HEK293T (cell line): ENCODE data around the gene ATP13A4.

Source experiments
- CTCF ChIA-PET: fragments of 350-600 bp; formaldehyde crosslinking; extraction: SDS; loops from one replicate; lab custom pipeline; 2021; ENCODE audit warnings: antibody characterized with exemption, inconsistent platforms; lab: Yijun Ruan, JAX
- POLR2A ChIA-PET: fragments of 350-600 bp; formaldehyde crosslinking; extraction: SDS; loops from one replicate; lab custom pipeline; 2020; ENCODE audit warnings: antibody characterized with exemption, inconsistent platforms; lab: Yijun Ruan, JAX
- DNase-seq: peaks from one replicate; pipeline ENCODE4 v3.0.0; 2012; ENCODE audit warnings: mixed read lengths; ENCODE audit errors: extremely low spot score
- ARNT ChIP-seq: fragments of 450-650 bp; IDR thresholded peaks from 2 replicates; pipeline ENCODE4 v1.6.1; 2017; ENCODE audit warnings: mild to moderate bottlenecking
- BHLHE40 ChIP-seq: fragments of 450-650 bp; IDR thresholded peaks from 2 replicates; pipeline ENCODE4 v1.6.1; 2016; ENCODE audit warnings: mild to moderate bottlenecking, moderate library complexity, borderline replicate concordance
- CTBP1 ChIP-seq: fragments of 450-650 bp; IDR thresholded peaks from 2 replicates; pipeline ENCODE4 v1.6.1; 2016; ENCODE audit warnings: borderline replicate concordance
- ELF4 ChIP-seq: fragments of 450-650 bp; IDR thresholded peaks from 2 replicates; pipeline ENCODE4 v1.6.1; 2017; ENCODE audit warnings: antibody characterized with exemption
- FOXA1 ChIP-seq: fragments of 450-650 bp; IDR thresholded peaks from 2 replicates; pipeline ENCODE4 v1.6.1; 2016; ENCODE audit warnings: mild to moderate bottlenecking
- FOXK2 ChIP-seq: fragments of 450-650 bp; IDR thresholded peaks from 2 replicates; pipeline ENCODE4 v1.6.1; 2016; ENCODE audit warnings: mild to moderate bottlenecking
- FOXM1 ChIP-seq: fragments of 450-650 bp; IDR thresholded peaks from 2 replicates; pipeline ENCODE4 v1.6.1; 2017; ENCODE audit warnings: mild to moderate bottlenecking, borderline replicate concordance
- HDGF ChIP-seq: fragments of 450-650 bp; IDR thresholded peaks from 2 replicates; pipeline ENCODE4 v1.6.1; 2017; ENCODE audit warnings: antibody characterized with exemption, borderline replicate concordance
- L3MBTL2 ChIP-seq: fragments of 450-650 bp; conservative IDR thresholded peaks from 2 replicates; pipeline ENCODE4 v1.6.1; 2016; ENCODE audit warnings: mild to moderate bottlenecking
- LEF1 ChIP-seq: fragments of 450-650 bp; IDR thresholded peaks from 2 replicates; pipeline ENCODE4 v1.6.1; 2017; ENCODE audit warnings: mild to moderate bottlenecking, borderline replicate concordance
- NFRKB ChIP-seq: fragments of 450-650 bp; IDR thresholded peaks from 2 replicates; pipeline ENCODE4 v1.6.1; 2016; ENCODE audit warnings: mild to moderate bottlenecking, moderate library complexity
- SP1 ChIP-seq: fragments of 450-650 bp; IDR thresholded peaks from 2 replicates; pipeline ENCODE4 v1.6.1; 2017
- SUZ12 ChIP-seq: fragments of 450-650 bp; IDR thresholded peaks from 2 replicates; pipeline ENCODE4 v1.6.1; 2016; ENCODE audit warnings: mild to moderate bottlenecking
- TARDBP ChIP-seq: fragments of 450-650 bp; IDR thresholded peaks from 2 replicates; pipeline ENCODE4 v1.6.1; 2016
- ZNF384 ChIP-seq: fragments of 450-650 bp; IDR thresholded peaks from 2 replicates; pipeline ENCODE4 v1.6.1; 2016
- TF ChIP-seq, protein P1 (sequence below): fragments of 450-650 bp; IDR thresholded peaks from 2 replicates; pipeline ENCODE4 v1.6.1; 2016

ATP13A4 gene

DNA sequence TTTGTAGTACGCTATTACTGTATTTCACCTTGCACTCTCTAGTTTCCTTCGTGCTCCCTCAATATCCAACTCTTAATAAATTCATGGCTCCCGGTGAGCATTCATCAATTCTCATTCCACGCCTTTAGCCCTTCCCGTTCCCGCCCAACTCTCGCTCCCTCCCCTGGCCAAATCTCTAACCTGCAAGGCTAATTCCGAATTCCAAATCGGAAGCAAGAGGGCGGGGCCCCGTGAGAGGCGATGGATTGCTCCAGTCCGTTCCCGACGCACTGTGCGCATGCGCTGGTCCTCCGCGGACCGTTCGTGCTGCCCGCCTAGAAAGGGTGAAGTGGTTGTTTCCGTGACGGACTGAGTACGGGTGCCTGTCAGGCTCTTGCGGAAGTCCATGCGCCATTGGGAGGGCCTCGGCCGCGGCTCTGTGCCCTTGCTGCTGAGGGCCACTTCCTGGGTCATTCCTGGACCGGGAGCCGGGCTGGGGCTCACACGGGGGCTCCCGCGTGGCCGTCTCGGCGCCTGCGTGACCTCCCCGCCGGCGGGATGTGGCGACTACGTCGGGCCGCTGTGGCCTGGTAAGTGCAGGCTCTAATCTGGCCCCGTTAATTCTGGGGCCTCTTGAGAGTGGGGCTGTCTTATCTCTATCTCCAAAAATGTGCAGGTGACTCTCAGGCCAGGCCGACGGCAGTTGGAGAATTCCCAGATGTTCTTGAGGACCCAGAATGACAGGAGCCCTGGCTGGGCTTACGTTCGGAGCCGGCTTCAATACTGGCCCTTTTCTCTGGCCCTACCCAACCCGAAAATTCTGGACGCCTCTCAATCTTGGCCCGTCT, 38.4 kb upstream of the ATP13A4 start, which contains the start of gene OPA1:
Gene OPA1, plus strand, starts transcription at position 368 of the 827 bp plus-strand sequence. Its CDS starts 170 bp downstream, at position 538.
- ChIA-PET CTCF (interaction anchor here (0.5 kb wide), 1 partner anchor 307 kb away, joined by 3 read pairs; no protein-coding TSS in a partner anchor), POLR2A (no interaction called here)
- TF ChIP-seq, protein P1, sequence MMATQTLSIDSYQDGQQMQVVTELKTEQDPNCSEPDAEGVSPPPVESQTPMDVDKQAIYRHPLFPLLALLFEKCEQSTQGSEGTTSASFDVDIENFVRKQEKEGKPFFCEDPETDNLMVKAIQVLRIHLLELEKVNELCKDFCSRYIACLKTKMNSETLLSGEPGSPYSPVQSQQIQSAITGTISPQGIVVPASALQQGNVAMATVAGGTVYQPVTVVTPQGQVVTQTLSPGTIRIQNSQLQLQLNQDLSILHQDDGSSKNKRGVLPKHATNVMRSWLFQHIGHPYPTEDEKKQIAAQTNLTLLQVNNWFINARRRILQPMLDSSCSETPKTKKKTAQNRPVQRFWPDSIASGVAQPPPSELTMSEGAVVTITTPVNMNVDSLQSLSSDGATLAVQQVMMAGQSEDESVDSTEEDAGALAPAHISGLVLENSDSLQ: peak; percentile 78
- TF ChIP-seq HDGF (no peak), FOXA1 (no peak), SUZ12 (no peak), SP1 (no peak), ZNF384 (no peak), LEF1 (no peak), ELF4 (peak; percentile 82), L3MBTL2 (peak; percentile 99), FOXM1 (peak; percentile 51; the same call in 1 of the 2 replicates)
- DNase-seq: peak; percentile 90

DNA sequence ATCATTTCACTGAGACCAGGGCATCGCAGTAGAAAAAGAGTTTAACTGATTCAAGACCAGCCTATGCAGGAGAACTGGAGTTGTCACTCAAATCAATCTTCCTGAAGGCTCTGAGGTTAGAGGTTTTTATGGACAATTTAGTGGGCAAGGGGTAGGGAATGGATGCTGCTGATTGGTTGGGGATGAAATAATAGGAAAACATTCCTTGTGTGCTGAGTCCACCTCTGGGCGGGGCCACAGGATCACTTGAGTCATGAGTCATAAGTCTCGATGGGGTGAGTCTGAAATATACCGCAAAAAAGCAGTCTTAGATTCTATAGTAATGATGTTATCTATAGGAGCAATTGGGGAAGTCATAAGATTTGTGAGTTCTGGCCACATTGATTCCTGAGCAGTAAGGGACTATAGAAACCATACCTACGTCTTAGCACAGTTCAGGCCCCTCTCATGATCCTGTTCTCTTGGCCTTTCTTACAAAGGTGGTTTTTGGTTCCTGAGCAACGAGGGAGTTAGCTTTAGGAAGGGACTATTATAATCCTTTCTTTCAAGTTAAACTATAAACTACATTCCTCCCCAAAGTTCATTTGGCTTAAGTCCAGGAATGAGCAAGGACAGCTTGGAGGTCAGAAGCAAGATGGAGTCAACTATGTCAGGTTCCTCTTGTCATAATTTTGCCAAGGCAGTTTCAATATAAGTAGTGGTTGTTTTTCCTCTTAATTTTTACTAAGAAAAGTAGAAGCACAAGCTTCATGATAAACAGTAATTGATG, 35.6 kb upstream of the ATP13A4 start:
- no peak for TF ChIP-seq HDGF
- TF ChIP-seq, protein P1: peak; percentile 71
- POLR2A ChIA-PET: no interaction called here
- peak; percentile 10 for DNase-seq
- CTCF ChIA-PET: interaction anchor here (0.6 kb wide), 1 partner anchor 63 kb away, joined by 4 read pairs; no protein-coding TSS in a partner anchor

DNA sequence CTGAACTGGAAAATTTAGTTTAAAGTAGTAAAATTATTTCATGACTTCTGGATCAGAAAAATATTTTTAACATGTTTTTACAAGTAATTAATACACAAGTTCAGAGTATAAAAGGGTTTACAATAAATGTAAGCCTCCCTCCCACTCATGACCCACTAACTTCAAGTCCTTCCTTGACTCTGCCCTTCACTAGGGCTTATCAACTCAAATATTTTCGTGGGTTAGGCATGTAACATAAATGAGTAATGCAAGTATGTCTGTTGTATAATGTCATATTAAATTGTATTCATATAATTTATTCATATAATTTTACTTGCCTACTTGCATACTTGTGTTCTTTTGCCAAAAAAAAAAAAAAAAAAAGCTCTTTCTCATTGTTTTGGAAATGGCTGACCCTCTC, 34.9 kb upstream of the ATP13A4 start:
- TF ChIP-seq FOXK2 (no peak), SUZ12 (no peak), TARDBP (no peak), ARNT (no peak), FOXA1 (no peak), ELF4 (no peak), ZNF384 (no peak), NFRKB (no peak), CTBP1 (no peak), FOXM1 (no peak)
- TF ChIP-seq, protein P1: no peak
- POLR2A ChIA-PET: no interaction called here
- no peak for DNase-seq
- CTCF ChIA-PET: interaction anchor here (0.6 kb wide), 1 partner anchor 62 kb away, joined by 4 read pairs; no protein-coding TSS in a partner anchor

DNA sequence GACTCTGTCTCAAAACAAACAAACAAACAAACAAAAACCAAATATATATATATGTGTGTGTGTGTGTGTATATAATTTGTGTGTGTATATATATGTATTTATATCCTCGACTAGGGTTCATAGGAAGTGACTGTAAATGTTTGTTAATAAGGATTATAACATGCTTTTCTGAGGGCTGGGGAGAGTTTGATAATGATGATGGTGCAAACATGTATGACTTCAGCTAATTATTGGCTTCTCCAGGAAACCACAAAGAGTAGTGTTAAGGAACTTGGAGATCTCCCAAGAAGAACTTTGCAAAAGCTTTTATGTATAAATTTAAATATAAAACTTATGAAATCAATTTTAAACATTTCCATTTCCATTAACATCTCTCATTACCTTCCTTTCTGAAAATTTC, 34.4 kb upstream of the ATP13A4 start:
- CTCF ChIA-PET: no interaction called here
- no peak for DNase-seq
- TF ChIP-seq NFRKB (no peak), SP1 (no peak), ELF4 (no peak), LEF1 (no peak), BHLHE40 (no peak), SUZ12 (no peak), ARNT (no peak), FOXM1 (no peak), ZNF384 (no peak)
- POLR2A ChIA-PET: no interaction called here

DNA sequence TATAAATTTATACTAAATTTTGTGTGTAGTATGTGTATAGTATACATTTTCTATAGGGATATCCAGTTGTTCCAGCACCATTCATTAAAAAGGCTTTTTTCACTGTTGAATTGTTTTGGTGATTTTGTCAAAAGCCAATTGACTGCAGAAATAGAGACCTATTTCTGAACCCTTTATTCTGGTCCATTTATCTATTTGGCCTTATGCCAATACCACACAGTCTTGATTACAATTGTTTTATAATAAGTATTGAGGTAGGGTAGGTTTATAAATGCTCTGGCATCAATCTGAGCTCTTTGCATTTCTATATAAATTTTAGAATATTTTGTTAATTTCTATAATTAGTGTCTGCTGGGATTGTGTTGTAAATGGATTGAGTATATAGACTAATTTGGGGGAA, 31.8 kb upstream of the ATP13A4 start:
- CTCF ChIA-PET: interaction anchor here (0.6 kb wide), 1 partner anchor 772 kb away, joined by 3 read pairs; no protein-coding TSS in a partner anchor
- TF ChIP-seq TARDBP (no peak), ELF4 (no peak)
- TF ChIP-seq, protein P1: no peak
- POLR2A ChIA-PET: no interaction called here

DNA sequence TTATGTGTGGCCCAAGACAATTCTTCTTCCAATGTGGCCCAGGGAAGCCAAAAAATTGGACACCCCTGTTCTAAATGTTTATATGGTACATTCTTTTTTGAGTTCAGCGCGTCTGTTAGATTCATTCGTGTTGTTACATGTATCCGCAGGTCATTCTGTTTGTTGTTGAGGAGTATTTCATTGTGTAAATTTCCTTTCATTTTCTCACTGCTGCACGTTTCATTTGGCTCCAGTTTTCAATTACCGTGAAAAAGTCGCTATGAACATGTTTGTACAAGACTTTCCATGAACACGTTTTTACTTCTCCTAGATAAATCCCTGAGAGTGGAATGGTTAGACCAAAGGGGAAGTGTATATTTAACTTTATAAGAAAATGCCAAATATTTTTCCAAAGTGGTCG, 30.8 kb upstream of the ATP13A4 start:
- POLR2A ChIA-PET: no interaction called here
- CTCF ChIA-PET: no interaction called here
- no peak for DNase-seq
- TF ChIP-seq SUZ12 (no peak), BHLHE40 (no peak), ARNT (no peak), FOXA1 (no peak), ZNF384 (no peak), FOXM1 (no peak)

More for the DNA sequence above, 31.8 kb upstream of the ATP13A4 start:
- DNase-seq: no peak
